Gastrocnemius medialis (tissue), 4 donors: Measurements from ENCODE around the gene KLC1. TPM values are rescaled to one million over a fixed set of nuclear protein-coding genes. Genes with fewer than 3 reads are reported as not detected.

ENCODE experiments used
- ATAC-seq, 2 donors: fragments of 150-250 bp; one replicate each; pipeline ENCODE4 v1.9.1; 2016
- DNase-seq, 2 donors: peaks; one replicate each; pipeline ENCODE4 v3.0.0-alpha.2; 2019
- H3K27ac ChIP-seq, 4 donors: fragments of 200-600 bp; sonication (generic); 1 replicate in 1 of 4; 2 replicates in 3 of 4; pipeline ENCODE4 v1.5.1; 2016 to 2018; ENCODE audit warnings: mild to moderate bottlenecking in 2 of 4, moderate library complexity in 1 of 4
- H3K27me3 ChIP-seq, 3 donors: fragments of 200-600 bp; sonication (generic) in 2 of 3; 1 replicate in 1 of 3; 2 replicates in 2 of 3; pipeline versions ENCODE4 v1.5.1 to v1.6.0; 2016 to 2019; ENCODE audit warnings: mild to moderate bottlenecking in 1 of 3, moderate library complexity in 1 of 3
- H3K36me3 ChIP-seq, 2 donors: fragments of 200-600 bp; sonication (generic) in 1 of 2; one replicate each; pipeline ENCODE4 v1.5.1; 2017 to 2018
- H3K4me1 ChIP-seq, 2 donors: fragments of 200-600 bp; sonication (generic) in 1 of 2; one replicate each; pipeline ENCODE4 v1.5.1; 2016 to 2017; ENCODE audit warnings: mild to moderate bottlenecking in 2 of 2
- H3K4me3 ChIP-seq, 4 donors: fragments of 200-600 bp; sonication (generic) in 3 of 4; 1 replicate in 1 of 4; 2 replicates in 3 of 4; pipeline ENCODE4 v1.5.1; 2016 to 2019; ENCODE audit warnings: mild to moderate bottlenecking in 2 of 4
- H3K9me3 ChIP-seq, 3 donors: fragments of 200-600 bp; sonication (generic) in 2 of 3; 1 replicate in 1 of 3; 2 replicates in 2 of 3; pipeline ENCODE4 v1.5.1; 2016 to 2019
- POLR2A ChIP-seq, 2 donors: fragments of 450-650 bp; IDR thresholded peaks; one replicate each; pipeline ENCODE4 v1.6.1; 2017; ENCODE audit warnings: antibody characterized with exemption in 2 of 2, mild to moderate bottlenecking in 2 of 2, moderate library complexity in 2 of 2
- in situ Hi-C, 4 donors: fragments of 200-750 bp; cut with MboI; loops; one replicate each; pipeline versions ENCODE4 v1.15.0 to v1.8.0; 2017; ENCODE audit warnings: low sequenced_read_pairs in 4 of 4
- intact Hi-C: fragments of 100-400 bp; cut with DNase I; formaldehyde crosslinking; loops from one replicate; pipeline ENCODE4 v1.15.1; 2023; ENCODE audit warnings: low total_unique reads
- total RNA-seq, 4 donors: library from RNA; depleted of rRNA; stranded (reverse); fragments of >200 nt; gene quantifications; one replicate each; pipeline versions ENCODE4 v1.1.0 to v1.2.3, GENCODE V29; 2016
- TF ChIP-seq, protein P1 (sequence below), 5 experiments: fragments of 450-650 bp in 3 of 5; fragments of 200-600 bp in 2 of 5; sonication (generic) in 2 of 5; IDR thresholded peaks in 4 of 5; conservative IDR thresholded peaks in 1 of 5; 1 replicate in 4 of 5; 2 replicates in 1 of 5; pipeline ENCODE4 v1.5.1; 2016 to 2019; ENCODE audit warnings: antibody characterized with exemption in 5 of 5, mild to moderate bottlenecking in 3 of 5, moderate library complexity in 3 of 5

The KLC1 gene
- total RNA-seq: 100 to 1,000 TPM; 217 to 398 (median 309) TPM

DNA sequence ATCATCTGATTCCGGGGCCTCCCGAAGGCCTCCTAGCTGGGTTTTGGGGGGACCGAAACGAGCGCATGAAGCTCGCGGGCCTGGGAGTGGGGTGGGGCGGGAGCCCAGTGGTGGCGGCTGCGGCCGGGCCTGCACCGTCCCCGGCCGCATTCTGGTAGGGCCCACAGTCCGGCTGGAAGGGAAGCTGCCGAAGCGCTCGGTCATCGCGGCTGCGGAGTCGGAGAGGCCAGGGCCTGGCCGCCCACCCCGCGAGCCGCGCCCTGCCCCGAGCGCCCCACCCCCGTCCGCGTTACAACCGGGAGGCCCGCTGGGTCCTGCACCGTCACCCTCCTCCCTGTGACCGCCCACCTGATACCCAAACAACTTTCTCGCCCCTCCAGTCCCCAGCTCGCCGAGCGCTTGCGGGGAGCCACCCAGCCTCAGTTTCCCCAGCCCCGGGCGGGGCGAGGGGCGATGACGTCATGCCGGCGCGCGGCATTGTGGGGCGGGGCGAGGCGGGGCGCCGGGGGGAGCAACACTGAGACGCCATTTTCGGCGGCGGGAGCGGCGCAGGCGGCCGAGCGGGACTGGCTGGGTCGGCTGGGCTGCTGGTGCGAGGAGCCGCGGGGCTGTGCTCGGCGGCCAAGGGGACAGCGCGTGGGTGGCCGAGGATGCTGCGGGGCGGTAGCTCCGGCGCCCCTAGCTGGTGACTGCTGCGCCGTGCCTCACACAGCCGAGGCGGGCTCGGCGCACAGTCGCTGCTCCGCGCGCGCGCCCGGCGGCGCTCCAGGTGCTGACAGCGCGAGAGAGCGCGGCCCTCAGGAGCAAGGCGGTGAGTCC, at the start of gene KLC1:
TSS of gene KLC1 (plus strand) at position 528 of the 819 bp plus-strand sequence. CDS start 25,354 bp downstream, outside the sequence.
- DNase-seq: peak; percentile 69 to 80
- intact Hi-C loops (loop anchor here (1.0 to 5.0 kb wide), 3 partner anchors 66 to 242 kb away; partner anchors contain the start of genes BAG5, COA8, MARK3 and PPP1R13B), in situ Hi-C loops (no loop called here)
- peak within 1 kb of the TSS; percentile 96 to 100 (median 98) for H3K27ac ChIP-seq
- H3K4me1 ChIP-seq: peaks cover 36 to 42% of the 10 kb centered on the region in 2 donors
- no peaks in the 10 kb centered on the region for H3K36me3 ChIP-seq
- peak within 1 kb of the TSS; percentile 77 to 97 (median 86) for H3K4me3 ChIP-seq
- ATAC-seq: peak; percentile 81 to 87
- no peaks in the 10 kb centered on the region for H3K27me3 ChIP-seq
- TF ChIP-seq, protein P1, sequence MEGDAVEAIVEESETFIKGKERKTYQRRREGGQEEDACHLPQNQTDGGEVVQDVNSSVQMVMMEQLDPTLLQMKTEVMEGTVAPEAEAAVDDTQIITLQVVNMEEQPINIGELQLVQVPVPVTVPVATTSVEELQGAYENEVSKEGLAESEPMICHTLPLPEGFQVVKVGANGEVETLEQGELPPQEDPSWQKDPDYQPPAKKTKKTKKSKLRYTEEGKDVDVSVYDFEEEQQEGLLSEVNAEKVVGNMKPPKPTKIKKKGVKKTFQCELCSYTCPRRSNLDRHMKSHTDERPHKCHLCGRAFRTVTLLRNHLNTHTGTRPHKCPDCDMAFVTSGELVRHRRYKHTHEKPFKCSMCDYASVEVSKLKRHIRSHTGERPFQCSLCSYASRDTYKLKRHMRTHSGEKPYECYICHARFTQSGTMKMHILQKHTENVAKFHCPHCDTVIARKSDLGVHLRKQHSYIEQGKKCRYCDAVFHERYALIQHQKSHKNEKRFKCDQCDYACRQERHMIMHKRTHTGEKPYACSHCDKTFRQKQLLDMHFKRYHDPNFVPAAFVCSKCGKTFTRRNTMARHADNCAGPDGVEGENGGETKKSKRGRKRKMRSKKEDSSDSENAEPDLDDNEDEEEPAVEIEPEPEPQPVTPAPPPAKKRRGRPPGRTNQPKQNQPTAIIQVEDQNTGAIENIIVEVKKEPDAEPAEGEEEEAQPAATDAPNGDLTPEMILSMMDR (IDR thresholded peaks at IDR 0.05 in 4 of 5, conservative IDR thresholded peaks at IDR 0.05 in 1 of 5): no peak
- TF ChIP-seq POLR2A (IDR thresholded peaks at IDR 0.05): peak; percentile 95 to 96
- H3K9me3 ChIP-seq: no peaks in the 10 kb centered on the region

DNA sequence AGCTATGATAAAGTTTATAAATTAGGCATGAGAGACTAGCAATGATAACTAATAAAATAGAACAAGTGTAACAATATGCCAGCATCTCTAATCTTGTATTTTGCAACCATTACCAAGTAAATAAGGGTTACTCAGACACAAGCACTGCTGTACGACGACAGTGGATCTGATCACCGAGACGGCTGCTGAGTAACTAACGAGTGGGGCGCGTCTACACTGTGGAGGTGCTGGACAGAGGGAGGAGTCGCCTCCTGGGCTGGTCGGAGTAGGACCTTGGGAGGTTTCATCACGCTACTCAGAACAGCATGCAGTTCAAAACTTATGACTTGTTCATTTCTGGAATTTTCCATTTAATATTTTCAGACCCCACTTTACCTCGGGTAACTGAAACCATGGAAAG, 47.8 kb upstream of the KLC1 start:
- no peak overlapping the region for H3K27ac ChIP-seq
- intact Hi-C loops (no loop called here), in situ Hi-C loops (no loop called here)
- ATAC-seq (no peak), DNase-seq (no peak)
- no peaks in the 10 kb centered on the region for H3K27me3 ChIP-seq
- peaks cover 0 to 21% of the 10 kb centered on the region in 2 donors for H3K36me3 ChIP-seq
- peaks cover 4 to 9% of the 10 kb centered on the region in 2 donors for H3K4me1 ChIP-seq
- TF ChIP-seq POLR2A (IDR thresholded peaks at IDR 0.05): no peak
- H3K9me3 ChIP-seq: no peaks in the 10 kb centered on the region
- H3K4me3 ChIP-seq: no peak overlapping the region

GRCh38 chr14:103581954-103582703, 46.9 kb upstream of the KLC1 start:
- Histone ChIP-seq H3K4me1 (no peaks in the 10 kb centered on the region), H3K4me3 (no peak overlapping the region), H3K27ac (no peak overlapping the region), H3K9me3 (no peaks in the 10 kb centered on the region), H3K36me3 (peaks cover 0 to 21% of the 10 kb centered on the region in 2 donors), H3K27me3 (no peaks in the 10 kb centered on the region)
- intact Hi-C loops: no loop called here
- no peak for ATAC-seq
- DNase-seq: no peak
- TF ChIP-seq, protein P1 (IDR thresholded peaks at IDR 0.05 in 4 of 5, conservative IDR thresholded peaks at IDR 0.05 in 1 of 5): no peak
- no peak for TF ChIP-seq POLR2A (IDR thresholded peaks at IDR 0.05)
- in situ Hi-C loops: no loop called here

- peaks cover 0 to 17% of the 10 kb centered on the region in 2 donors for H3K36me3 ChIP-seq
These were observed 44.6 kb upstream of the KLC1 start for GRCh38 chr14:103584326-103584915.

More at GRCh38 chr14:103584326-103584915, 44.6 kb upstream of the KLC1 start:
- TF ChIP-seq, protein P1 (IDR thresholded peaks at IDR 0.05 in 4 of 5, conservative IDR thresholded peaks at IDR 0.05 in 1 of 5): no peak
- TF ChIP-seq POLR2A (IDR thresholded peaks at IDR 0.05): no peak
- Histone ChIP-seq H3K4me3 (no peak overlapping the region), H3K27ac (no peak overlapping the region), H3K27me3 (no peaks in the 10 kb centered on the region), H3K4me1 (no peaks in the 10 kb centered on the region), H3K9me3 (no peaks in the 10 kb centered on the region)
- intact Hi-C loops (no loop called here), in situ Hi-C loops (no loop called here)
- no peak for DNase-seq
- no peak for ATAC-seq
